ENCODE data around the gene SLC16A12.
"Not testable (repeated sequence)": the region's sequence is repeated elsewhere in the genome, so short reads cannot be mapped to it uniquely, and the experiment has no call there.

Gene SLC16A12

GRCh38 chr10:89468191-89468965 lies 67.0 kb downstream of the SLC16A12 start:
- no peak for DNase-seq

- no peak for DNase-seq
Measured at GRCh38 chr10:89466599-89467035, 68.8 kb downstream of the SLC16A12 start.

- DNase-seq = no peak
Measured at GRCh38 chr10:89465196-89465595, 70.2 kb downstream of the SLC16A12 start.

- no peak for DNase-seq
Measured at GRCh38 chr10:89463846-89464537, 71.4 kb downstream of the SLC16A12 start.

GRCh38 chr10:89458784-89459183 lies 76.6 kb downstream of the SLC16A12 start:
- DNase-seq = no peak

GRCh38 chr10:89458291-89458690 lies 77.1 kb downstream of the SLC16A12 start:
- DNase-seq = no peak

- no peak for DNase-seq
Measured at GRCh38 chr10:89454561-89455347, 80.6 kb downstream of the SLC16A12 start.

- DNase-seq = no peak
Measured at GRCh38 chr10:89452193-89452592, 83.2 kb downstream of the SLC16A12 start.

GRCh38 chr10:89450901-89451300 lies 84.5 kb downstream of the SLC16A12 start:
- DNase-seq = no peak

GRCh38 chr10:89444819-89445218 lies 90.6 kb downstream of the SLC16A12 start:
- not testable (repeated sequence) for DNase-seq

- no peak for DNase-seq
Measured at GRCh38 chr10:89442289-89442688, 93.1 kb downstream of the SLC16A12 start.

GRCh38 chr10:89440226-89441009 lies 95.0 kb downstream of the SLC16A12 start:
- no peak for DNase-seq

GRCh38 chr10:89438525-89438924 lies 96.9 kb downstream of the SLC16A12 start:
- DNase-seq = no peak

GRCh38 chr10:89431977-89432376 lies 103.4 kb downstream of the SLC16A12 start:
- DNase-seq = no peak

- DNase-seq = no peak
Measured at GRCh38 chr10:89428877-89429276, 106.5 kb downstream of the SLC16A12 start.

- DNase-seq = no peak
Measured at GRCh38 chr10:89427629-89428028, 107.8 kb downstream of the SLC16A12 start.

- no peak for DNase-seq
Measured at GRCh38 chr10:89426230-89426868, 109.0 kb downstream of the SLC16A12 start.

- no peak for DNase-seq
Measured at GRCh38 chr10:89425000-89425399, 110.4 kb downstream of the SLC16A12 start.

- no peak for DNase-seq
Measured at GRCh38 chr10:89421018-89421476, 114.3 kb downstream of the SLC16A12 start.

GRCh38 chr10:89419548-89419947 lies 115.8 kb downstream of the SLC16A12 start:
- no peak for DNase-seq

- no peak for DNase-seq
Measured at GRCh38 chr10:89416465-89416864, 118.9 kb downstream of the SLC16A12 start.

All from activated CD4-positive, alpha-beta T cell treated with anti-CD3 and anti-CD28 coated beads for 1 hour (primary cell).